NT2/D1 (cell line): ENCODE data around the gene ZNF512B.

Experiments
- SUZ12 ChIP-seq: IDR thresholded peaks from 2 replicates; pipeline ENCODE4 v1.6.1; 2011; ENCODE audit not compliant: insufficient read length, insufficient read depth; ENCODE audit errors: extremely low read depth
- YY1 ChIP-seq: IDR thresholded peaks from 2 replicates; pipeline ENCODE4 v1.6.1; 2011; ENCODE audit not compliant: insufficient read length, insufficient read depth
- ZNF274 ChIP-seq: IDR thresholded peaks from 2 replicates; pipeline ENCODE4 v1.6.1; 2011; ENCODE audit warnings: mild to moderate bottlenecking, low read depth, low read length

DNA sequence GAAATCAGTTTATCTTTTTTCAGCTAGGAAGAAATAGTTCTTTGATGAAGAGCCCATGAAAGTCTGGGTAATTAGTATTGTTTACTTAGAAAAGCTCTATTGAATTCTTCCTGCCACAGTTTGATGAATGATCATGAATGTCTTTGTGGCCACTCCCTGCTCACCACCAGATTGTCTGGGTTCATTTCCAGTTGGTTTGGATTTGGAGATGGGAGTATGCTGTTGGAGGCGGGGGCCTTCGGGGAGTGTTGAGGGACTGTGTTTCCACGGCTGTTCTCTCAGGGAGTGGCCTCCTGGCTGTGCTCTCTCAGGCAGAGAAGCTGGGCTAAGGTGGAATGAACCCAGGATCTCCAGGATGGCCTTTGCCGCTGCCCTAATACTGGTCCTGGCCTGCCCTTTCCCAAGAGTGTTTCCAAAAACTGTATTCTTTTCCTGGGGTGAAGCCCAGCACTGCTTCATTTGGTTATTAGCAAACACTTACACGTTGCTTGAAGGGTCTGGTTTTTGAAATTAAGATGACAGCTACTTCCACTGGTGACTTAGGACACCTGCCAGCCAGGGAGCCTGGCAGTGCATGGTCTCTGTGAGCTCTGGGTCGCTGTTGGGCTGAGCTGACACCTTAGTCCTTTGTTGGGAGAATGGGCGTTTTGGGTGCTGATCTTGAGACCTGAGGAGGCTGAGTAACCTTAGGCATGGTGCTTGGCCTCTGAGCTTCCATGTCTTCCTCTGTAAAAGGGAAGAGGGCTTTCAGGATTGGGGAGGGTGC is 34.4 kb upstream of the ZNF512B start:
- TF ChIP-seq ZNF274, result no peak
- TF ChIP-seq YY1, result no peak
- TF ChIP-seq SUZ12, result no peak
